ENCODE measurements around the gene CDH8. TPM values are rescaled to one million over a fixed set of nuclear protein-coding genes. Genes with fewer than 3 reads are reported as not detected.

Gene CDH8
- total and polyA plus RNA-seq, 12 donors, result 0.03 to 9.2 (median 0.40) TPM; not detected in 8

DNA sequence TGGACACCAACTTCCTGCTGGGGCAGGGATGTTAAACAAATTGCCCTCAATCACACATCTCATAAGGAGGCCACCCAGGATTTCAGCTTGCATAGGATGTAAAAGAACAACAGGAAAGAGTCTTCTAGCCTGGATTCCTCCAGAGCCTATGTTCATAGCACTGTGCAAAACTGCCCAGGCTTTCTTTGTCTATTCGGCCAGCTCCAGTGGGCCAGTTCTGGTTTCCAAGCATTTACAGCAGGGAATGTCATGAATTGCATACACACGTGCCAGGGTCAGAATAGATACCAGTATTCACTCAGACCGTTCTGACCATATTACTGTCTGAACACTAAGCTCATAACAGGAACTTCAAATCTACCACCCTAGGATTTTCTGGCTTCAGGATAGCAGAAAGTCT is 273.2 kb downstream of the CDH8 start:
- Histone ChIP-seq H3K36me3 (replicated peaks in 1 of 2) (no peaks in the 10 kb centered on the region), H3K9me3 (replicated peaks in 1 of 3) (no peaks in the 10 kb centered on the region), H3K27me3 (no peaks in the 10 kb centered on the region), H3K27ac (no peak overlapping the region), H3K4me3 (no peak overlapping the region), H3K4me1 (replicated peaks in 1 of 2) (no peaks in the 10 kb centered on the region)
- 59 to 71% (median 65%) methylated on average over 3 of the region's 3 CpGs for WGBS, 4 donors
- intact Hi-C loops (cut with DNase I), result no loop called here
- no peak for DNase-seq
- TF ChIP-seq POLR2A (IDR thresholded peaks at IDR 0.05), result no peak
- TF ChIP-seq, protein P1, sequence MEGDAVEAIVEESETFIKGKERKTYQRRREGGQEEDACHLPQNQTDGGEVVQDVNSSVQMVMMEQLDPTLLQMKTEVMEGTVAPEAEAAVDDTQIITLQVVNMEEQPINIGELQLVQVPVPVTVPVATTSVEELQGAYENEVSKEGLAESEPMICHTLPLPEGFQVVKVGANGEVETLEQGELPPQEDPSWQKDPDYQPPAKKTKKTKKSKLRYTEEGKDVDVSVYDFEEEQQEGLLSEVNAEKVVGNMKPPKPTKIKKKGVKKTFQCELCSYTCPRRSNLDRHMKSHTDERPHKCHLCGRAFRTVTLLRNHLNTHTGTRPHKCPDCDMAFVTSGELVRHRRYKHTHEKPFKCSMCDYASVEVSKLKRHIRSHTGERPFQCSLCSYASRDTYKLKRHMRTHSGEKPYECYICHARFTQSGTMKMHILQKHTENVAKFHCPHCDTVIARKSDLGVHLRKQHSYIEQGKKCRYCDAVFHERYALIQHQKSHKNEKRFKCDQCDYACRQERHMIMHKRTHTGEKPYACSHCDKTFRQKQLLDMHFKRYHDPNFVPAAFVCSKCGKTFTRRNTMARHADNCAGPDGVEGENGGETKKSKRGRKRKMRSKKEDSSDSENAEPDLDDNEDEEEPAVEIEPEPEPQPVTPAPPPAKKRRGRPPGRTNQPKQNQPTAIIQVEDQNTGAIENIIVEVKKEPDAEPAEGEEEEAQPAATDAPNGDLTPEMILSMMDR (IDR thresholded peaks at IDR 0.05), result no peak

DNA sequence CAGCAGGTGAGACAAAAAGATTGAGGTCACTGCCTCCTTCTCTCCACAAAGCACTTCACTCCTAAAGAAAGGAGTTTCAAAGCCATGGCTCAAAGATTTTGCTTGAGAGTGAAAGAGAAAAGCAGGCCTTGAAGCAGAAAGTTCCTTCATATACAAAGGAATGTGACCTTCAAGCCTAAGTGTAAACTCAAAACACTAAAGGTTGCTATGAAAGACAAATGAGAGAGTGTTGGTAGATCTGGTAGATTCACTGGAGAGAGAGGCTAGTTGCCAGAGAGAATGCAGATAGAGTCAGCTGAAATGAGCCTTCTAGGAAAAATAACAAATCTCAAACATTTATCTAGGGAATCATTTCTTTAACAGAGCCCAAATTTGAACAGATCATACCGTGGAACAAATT is 305.2 kb downstream of the CDH8 start:
- Histone ChIP-seq H3K27ac (no peak overlapping the region), H3K9me3 (replicated peaks in 1 of 3) (no peaks in the 10 kb centered on the region), H3K4me1 (replicated peaks in 1 of 2) (no peaks in the 10 kb centered on the region), H3K4me3 (no peak overlapping the region), H3K36me3 (replicated peaks in 1 of 2) (no peaks in the 10 kb centered on the region), H3K27me3 (no peaks in the 10 kb centered on the region)
- intact Hi-C loops (cut with DNase I), result no loop called here
- no peak for TF ChIP-seq POLR2A (IDR thresholded peaks at IDR 0.05)
- TF ChIP-seq, protein P1 (IDR thresholded peaks at IDR 0.05), result no peak
- no peak for DNase-seq
- WGBS, 4 donors, result 53 to 57% (median 53%) methylated on average over 1 of the region's 1 CpG

DNA sequence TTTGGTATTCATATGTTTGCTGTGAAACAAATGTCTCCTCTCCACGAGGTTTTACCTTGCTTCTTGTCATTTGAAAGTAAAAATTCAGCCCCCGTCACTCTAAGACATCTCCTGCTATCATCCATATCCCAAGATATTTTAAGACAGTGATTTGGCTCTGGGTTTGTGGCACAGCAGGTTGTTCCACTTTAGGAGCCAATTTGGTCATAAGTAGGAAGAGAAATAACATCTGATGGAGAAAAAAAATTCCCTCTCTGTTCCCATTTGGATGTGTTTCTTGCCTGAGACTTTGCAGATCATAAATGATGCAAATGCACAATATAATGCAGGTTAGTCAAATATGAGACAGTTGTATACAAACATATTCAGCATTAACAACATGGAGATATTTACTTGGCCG is 309.5 kb downstream of the CDH8 start:
- 79 to 85% (median 82%) methylated on average over 3 of the region's 3 CpGs for WGBS, 4 donors
- no peak for TF ChIP-seq POLR2A (IDR thresholded peaks at IDR 0.05)
- TF ChIP-seq, protein P1 (IDR thresholded peaks at IDR 0.05), result no peak
- Histone ChIP-seq H3K27ac (no peak overlapping the region), H3K4me1 (replicated peaks in 1 of 2) (no peaks in the 10 kb centered on the region), H3K4me3 (no peak overlapping the region), H3K36me3 (replicated peaks in 1 of 2) (no peaks in the 10 kb centered on the region), H3K27me3 (no peaks in the 10 kb centered on the region), H3K9me3 (replicated peaks in 1 of 3) (no peaks in the 10 kb centered on the region)
- intact Hi-C loops (cut with DNase I), result no loop called here
- no peak for DNase-seq

DNA sequence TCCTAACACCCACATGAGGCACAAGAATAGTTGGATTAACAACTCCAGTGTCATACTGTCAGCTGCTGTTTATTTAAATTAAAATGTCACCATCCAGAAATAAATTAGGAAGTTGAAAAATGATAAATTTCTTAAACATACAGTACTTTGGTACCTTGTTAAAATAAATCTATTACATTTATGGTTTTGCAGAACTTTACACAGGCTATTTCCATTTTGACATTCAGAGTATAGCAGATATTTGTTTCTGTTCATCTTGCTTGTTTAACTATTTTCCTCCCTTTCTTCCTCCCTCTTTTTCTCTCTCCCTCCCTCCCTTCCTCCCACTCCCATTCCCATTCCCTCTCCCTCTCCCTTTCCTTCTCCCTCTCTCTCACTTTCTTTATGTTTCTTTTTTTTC is 310.1 kb downstream of the CDH8 start:
- no peak for DNase-seq
- intact Hi-C loops (cut with DNase I), result no loop called here
- H3K4me3 ChIP-seq, result no peak overlapping the region
- H3K27ac ChIP-seq, result no peak overlapping the region
- H3K36me3 ChIP-seq (replicated peaks in 1 of 2), result no peaks in the 10 kb centered on the region
- no peaks in the 10 kb centered on the region for H3K27me3 ChIP-seq
- H3K4me1 ChIP-seq (replicated peaks in 1 of 2), result no peaks in the 10 kb centered on the region
- no peaks in the 10 kb centered on the region for H3K9me3 ChIP-seq (replicated peaks in 1 of 3)
- TF ChIP-seq, protein P1 (IDR thresholded peaks at IDR 0.05), result no peak
- TF ChIP-seq POLR2A (IDR thresholded peaks at IDR 0.05), result no peak
